ENCODE data around the gene TIAM1. TPM values are rescaled to one million over a fixed set of nuclear protein-coding genes. Genes with fewer than 3 reads are reported as not detected.

The TIAM1 gene
- total RNA-seq, 1 experiment from 2014 or later: 3.7 TPM

DNA sequence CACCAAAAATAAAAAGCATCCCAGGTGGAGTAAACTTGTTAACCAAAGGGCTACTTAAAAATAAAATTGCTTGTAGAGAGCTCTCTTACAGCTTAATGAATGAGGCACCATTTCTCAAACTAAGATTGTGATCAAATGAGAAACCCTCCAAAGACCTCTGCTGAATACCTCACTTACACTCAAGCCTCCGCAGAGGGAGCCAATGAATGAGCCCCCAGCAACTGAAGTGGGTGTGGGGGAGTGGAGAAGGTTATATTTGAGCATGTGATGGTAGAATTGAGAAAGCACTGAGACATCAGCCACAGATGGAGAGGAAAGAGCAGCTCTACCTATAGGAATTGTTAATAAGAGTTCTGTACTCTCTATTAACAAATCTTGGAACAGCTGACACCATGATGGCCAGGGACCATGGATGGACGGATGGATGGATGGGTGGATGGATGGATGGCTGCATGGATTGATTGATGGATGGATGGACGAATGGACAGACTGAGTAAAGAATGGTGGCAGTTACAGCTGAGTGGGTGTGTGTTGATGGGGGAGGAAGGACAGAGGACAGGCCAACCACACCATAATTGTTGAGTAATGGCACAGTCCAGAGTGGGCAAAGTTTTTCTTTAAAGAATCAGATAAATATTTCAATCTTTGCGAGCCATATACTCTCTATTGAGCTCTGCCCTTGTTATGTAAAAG, 20.3 kb upstream of the TIAM1 start:
- POLR2A ChIA-PET: no interaction called here
- Histone ChIP-seq H3K4me3 (ENCODE audit: low read depth in 2 of 2, low read length in 2 of 2) (no peak overlapping the region), H3K4me1 (ENCODE audit: control insufficient read depth, insufficient read depth, low read length) (no peaks in the 10 kb centered on the region), H3K36me3 (ENCODE audit: control insufficient read depth, insufficient read depth, low read length) (no peaks in the 10 kb centered on the region), H3K27ac (ENCODE audit: low read length) (no peak overlapping the region), H3K27me3 (ENCODE audit: control insufficient read depth, insufficient read depth, low read length) (no peaks in the 10 kb centered on the region), H3K9me3 (ENCODE audit: control insufficient read depth, insufficient read depth, low read depth, low read length) (no peaks in the 10 kb centered on the region)
- TF ChIP-seq SIN3A (IDR thresholded peaks at IDR 0.05; ENCODE audit: borderline replicate concordance, insufficient read depth, low read depth, low read length): no peak
- TF ChIP-seq, protein P1, sequence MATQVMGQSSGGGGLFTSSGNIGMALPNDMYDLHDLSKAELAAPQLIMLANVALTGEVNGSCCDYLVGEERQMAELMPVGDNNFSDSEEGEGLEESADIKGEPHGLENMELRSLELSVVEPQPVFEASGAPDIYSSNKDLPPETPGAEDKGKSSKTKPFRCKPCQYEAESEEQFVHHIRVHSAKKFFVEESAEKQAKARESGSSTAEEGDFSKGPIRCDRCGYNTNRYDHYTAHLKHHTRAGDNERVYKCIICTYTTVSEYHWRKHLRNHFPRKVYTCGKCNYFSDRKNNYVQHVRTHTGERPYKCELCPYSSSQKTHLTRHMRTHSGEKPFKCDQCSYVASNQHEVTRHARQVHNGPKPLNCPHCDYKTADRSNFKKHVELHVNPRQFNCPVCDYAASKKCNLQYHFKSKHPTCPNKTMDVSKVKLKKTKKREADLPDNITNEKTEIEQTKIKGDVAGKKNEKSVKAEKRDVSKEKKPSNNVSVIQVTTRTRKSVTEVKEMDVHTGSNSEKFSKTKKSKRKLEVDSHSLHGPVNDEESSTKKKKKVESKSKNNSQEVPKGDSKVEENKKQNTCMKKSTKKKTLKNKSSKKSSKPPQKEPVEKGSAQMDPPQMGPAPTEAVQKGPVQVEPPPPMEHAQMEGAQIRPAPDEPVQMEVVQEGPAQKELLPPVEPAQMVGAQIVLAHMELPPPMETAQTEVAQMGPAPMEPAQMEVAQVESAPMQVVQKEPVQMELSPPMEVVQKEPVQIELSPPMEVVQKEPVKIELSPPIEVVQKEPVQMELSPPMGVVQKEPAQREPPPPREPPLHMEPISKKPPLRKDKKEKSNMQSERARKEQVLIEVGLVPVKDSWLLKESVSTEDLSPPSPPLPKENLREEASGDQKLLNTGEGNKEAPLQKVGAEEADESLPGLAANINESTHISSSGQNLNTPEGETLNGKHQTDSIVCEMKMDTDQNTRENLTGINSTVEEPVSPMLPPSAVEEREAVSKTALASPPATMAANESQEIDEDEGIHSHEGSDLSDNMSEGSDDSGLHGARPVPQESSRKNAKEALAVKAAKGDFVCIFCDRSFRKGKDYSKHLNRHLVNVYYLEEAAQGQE (IDR thresholded peaks at IDR 0.05; ENCODE audit: insufficient read depth in 1 of 2, low read depth in 2 of 2, low read length in 1 of 2): no peak
- CTCF ChIA-PET: no interaction called here
- intact Hi-C loops (cut with micrococcal nuclease; ENCODE audit: unreplicated experiment) (no loop called here), in situ Hi-C loops (cut with HindIII; ENCODE audit: low pct_unique_long_range_greater_than_20kb, low sequenced_read_pairs) (no loop called here)
- BruUV-seq (replicated peaks): no TSS peak
- DNase-seq (ENCODE audit: low read depth, low spot score) (no peak), ATAC-seq (no peak)

DNA sequence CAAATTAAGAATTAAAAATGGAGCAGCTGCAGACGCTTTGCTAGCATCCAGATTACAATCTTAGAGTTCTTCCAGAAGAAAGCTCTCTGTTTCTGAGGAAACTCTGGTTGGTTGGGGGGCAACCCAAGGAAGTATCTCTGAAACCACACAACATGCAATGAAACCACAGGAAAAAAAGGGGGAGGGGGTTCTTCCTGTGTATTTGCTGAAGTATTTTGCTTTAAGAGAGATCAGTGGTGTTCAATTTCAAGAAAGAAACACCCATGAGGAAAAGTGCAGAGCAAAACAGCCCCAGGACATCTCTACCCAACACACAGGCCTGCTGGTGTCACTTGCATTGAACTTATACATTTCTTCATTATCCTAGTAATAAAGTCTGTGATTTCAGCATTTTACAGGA, 19.7 kb upstream of the TIAM1 start:
- H3K4me1 ChIP-seq (ENCODE audit: control insufficient read depth, insufficient read depth, low read length): no peaks in the 10 kb centered on the region
- DNase-seq (ENCODE audit: low read depth, low spot score) (no peak), ATAC-seq (no peak)
- no peaks in the 10 kb centered on the region for H3K9me3 ChIP-seq (ENCODE audit: control insufficient read depth, insufficient read depth, low read depth, low read length)
- ChIA-PET CTCF (no interaction called here), POLR2A (no interaction called here)
- in situ Hi-C loops (cut with HindIII; ENCODE audit: low pct_unique_long_range_greater_than_20kb, low sequenced_read_pairs) (no loop called here), intact Hi-C loops (cut with micrococcal nuclease; ENCODE audit: unreplicated experiment) (no loop called here)
- H3K4me3 ChIP-seq (ENCODE audit: low read depth in 2 of 2, low read length in 2 of 2): no peak overlapping the region
- TF ChIP-seq, protein P1 (IDR thresholded peaks at IDR 0.05; ENCODE audit: insufficient read depth in 1 of 2, low read depth in 2 of 2, low read length in 1 of 2): no peak
- TF ChIP-seq SIN3A (IDR thresholded peaks at IDR 0.05; ENCODE audit: borderline replicate concordance, insufficient read depth, low read depth, low read length) (no peak), TCF7L2 (IDR thresholded peaks at IDR 0.05; ENCODE audit: low read depth, low read length) (no peak), POLR2AphosphoS5 (IDR thresholded peaks at IDR 0.05; ENCODE audit: low read depth, low read length) (no peak)
- TF ChIP-seq, protein P2, sequence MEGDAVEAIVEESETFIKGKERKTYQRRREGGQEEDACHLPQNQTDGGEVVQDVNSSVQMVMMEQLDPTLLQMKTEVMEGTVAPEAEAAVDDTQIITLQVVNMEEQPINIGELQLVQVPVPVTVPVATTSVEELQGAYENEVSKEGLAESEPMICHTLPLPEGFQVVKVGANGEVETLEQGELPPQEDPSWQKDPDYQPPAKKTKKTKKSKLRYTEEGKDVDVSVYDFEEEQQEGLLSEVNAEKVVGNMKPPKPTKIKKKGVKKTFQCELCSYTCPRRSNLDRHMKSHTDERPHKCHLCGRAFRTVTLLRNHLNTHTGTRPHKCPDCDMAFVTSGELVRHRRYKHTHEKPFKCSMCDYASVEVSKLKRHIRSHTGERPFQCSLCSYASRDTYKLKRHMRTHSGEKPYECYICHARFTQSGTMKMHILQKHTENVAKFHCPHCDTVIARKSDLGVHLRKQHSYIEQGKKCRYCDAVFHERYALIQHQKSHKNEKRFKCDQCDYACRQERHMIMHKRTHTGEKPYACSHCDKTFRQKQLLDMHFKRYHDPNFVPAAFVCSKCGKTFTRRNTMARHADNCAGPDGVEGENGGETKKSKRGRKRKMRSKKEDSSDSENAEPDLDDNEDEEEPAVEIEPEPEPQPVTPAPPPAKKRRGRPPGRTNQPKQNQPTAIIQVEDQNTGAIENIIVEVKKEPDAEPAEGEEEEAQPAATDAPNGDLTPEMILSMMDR (IDR thresholded peaks at IDR 0.05): no peak
- H3K27ac ChIP-seq (ENCODE audit: low read length): no peak overlapping the region
- no peaks in the 10 kb centered on the region for H3K36me3 ChIP-seq (ENCODE audit: control insufficient read depth, insufficient read depth, low read length)
- H3K27me3 ChIP-seq (ENCODE audit: control insufficient read depth, insufficient read depth, low read length): no peaks in the 10 kb centered on the region
- no TSS peak for BruUV-seq (replicated peaks)
